BE2C (cell line): ENCODE measurements around the gene KRTAP3-1.
"Not testable (repeated sequence)": the region's sequence is repeated elsewhere in the genome, so short reads cannot be mapped to it uniquely, and the experiment has no call there.

Source experiments
- DNase-seq: peaks from one replicate; pipeline ENCODE4 v3.0.0-alpha.2; 2020
- H3K27me3 ChIP-seq: fragments of 250-450 bp; sonication (Bioruptor Pico); 2 replicates; pipeline ENCODE4 v1.5.1; 2020; ENCODE audit warnings: mild to moderate bottlenecking
- H3K36me3 ChIP-seq: fragments of 250-450 bp; sonication (Bioruptor Pico); 2 replicates; pipeline ENCODE4 v1.5.1; 2020; ENCODE audit warnings: mild to moderate bottlenecking
- H3K4me1 ChIP-seq: fragments of 250-450 bp; sonication (Bioruptor Pico); 2 replicates; pipeline ENCODE4 v1.5.1; 2020
- H3K4me3 ChIP-seq: 2 replicates; pipeline ENCODE4 v1.5.1; 2011; ENCODE audit warnings: low read depth, low read length
- H3K9me3 ChIP-seq: fragments of 250-450 bp; sonication (Bioruptor Pico); 2 replicates; pipeline ENCODE4 v1.5.1; 2020
- TF ChIP-seq, protein P1 (sequence below): IDR thresholded peaks from 2 replicates; pipeline ENCODE4 v1.5.1; 2012; ENCODE audit warnings: mild to moderate bottlenecking, low read depth, low read length

The KRTAP3-1 gene

DNA sequence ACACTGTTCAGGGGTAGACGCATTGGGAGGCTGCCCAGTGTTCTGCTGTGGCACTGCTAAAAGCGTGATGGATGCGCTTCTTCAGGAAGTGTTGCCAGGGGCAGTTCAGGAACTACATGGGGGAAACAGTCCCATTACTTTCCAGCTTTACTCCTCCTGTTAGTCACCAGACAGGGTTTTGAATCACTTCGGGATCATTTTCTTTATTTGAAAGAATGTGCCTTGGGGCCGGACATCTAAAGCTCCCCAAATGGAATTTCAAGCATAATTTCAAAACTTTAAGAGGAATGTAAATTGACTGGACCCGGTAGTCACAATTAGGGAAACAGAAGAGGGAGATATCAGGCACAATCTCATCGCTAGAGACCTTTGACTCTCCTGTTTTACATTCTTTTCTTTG lies 39.5 kb upstream of the KRTAP3-1 start:
- H3K36me3 ChIP-seq: no peaks in the 10 kb centered on the region

DNA sequence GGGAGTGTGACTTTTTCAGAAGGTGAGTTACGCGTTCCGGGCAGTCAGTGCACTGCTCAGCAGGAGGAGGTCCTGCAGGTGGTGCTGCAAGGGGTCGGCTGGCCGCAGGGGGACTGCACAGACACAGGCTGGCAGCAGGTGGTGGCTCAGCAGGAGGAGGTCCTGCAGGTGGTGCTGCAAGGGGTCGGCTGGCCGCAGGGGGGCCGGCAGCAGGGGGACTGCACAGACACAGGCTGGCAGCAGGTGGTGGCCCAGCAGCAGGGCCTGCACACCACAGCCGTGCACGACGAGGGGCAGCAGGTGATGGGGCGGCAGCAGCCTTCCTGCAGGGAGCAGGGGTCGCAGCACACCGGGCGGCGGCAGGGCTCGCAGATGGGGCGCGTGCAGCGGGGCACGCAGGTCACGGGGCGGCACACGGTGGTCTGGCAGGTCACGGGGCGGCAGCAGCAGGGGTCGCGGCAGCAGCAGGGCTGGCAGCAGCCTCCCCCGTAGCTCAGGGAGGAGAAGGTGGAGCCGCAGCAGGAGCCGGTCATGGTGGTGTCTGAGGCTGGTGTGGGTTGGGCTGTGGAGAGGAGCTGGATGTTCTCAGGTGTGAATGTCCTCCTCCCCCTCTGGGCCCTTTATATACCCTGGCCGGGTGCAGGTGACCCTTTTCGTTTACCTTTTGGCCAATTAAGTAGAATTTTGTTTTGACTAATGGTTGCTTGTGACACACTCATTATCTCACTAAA lies 38.0 kb upstream of the KRTAP3-1 start, which contains the start of gene KRTAP2-1:
KRTAP2-1 (minus strand) TSS at position 582 of the 731 bp plus-strand sequence; CDS start at position 533, 49 bp downstream.
- not testable (repeated sequence) for H3K9me3 ChIP-seq, H3K4me1 ChIP-seq, DNase-seq, H3K36me3 ChIP-seq, H3K4me3 ChIP-seq, H3K27me3 ChIP-seq

More for the DNA sequence above, 39.5 kb upstream of the KRTAP3-1 start:
- DNase-seq: no peak
- H3K4me1 ChIP-seq: no peaks in the 10 kb centered on the region
- no peaks in the 10 kb centered on the region for H3K27me3 ChIP-seq
- TF ChIP-seq, protein P1, sequence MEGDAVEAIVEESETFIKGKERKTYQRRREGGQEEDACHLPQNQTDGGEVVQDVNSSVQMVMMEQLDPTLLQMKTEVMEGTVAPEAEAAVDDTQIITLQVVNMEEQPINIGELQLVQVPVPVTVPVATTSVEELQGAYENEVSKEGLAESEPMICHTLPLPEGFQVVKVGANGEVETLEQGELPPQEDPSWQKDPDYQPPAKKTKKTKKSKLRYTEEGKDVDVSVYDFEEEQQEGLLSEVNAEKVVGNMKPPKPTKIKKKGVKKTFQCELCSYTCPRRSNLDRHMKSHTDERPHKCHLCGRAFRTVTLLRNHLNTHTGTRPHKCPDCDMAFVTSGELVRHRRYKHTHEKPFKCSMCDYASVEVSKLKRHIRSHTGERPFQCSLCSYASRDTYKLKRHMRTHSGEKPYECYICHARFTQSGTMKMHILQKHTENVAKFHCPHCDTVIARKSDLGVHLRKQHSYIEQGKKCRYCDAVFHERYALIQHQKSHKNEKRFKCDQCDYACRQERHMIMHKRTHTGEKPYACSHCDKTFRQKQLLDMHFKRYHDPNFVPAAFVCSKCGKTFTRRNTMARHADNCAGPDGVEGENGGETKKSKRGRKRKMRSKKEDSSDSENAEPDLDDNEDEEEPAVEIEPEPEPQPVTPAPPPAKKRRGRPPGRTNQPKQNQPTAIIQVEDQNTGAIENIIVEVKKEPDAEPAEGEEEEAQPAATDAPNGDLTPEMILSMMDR: no peak
- H3K4me3 ChIP-seq: no peak overlapping the region
- no peaks in the 10 kb centered on the region for H3K9me3 ChIP-seq

GRCh38 chr17:41042953-41043352 lies 34.0 kb upstream of the KRTAP3-1 start:
- Histone ChIP-seq H3K9me3 (no peaks in the 10 kb centered on the region), H3K27me3 (peaks cover 15% of the 10 kb centered on the region), H3K36me3 (no peaks in the 10 kb centered on the region), H3K4me3 (no peak overlapping the region), H3K4me1 (no peaks in the 10 kb centered on the region)
- DNase-seq: no peak
- TF ChIP-seq, protein P1: no peak

- H3K4me3 ChIP-seq, H3K36me3 ChIP-seq, H3K9me3 ChIP-seq, H3K4me1 ChIP-seq, DNase-seq: not testable (repeated sequence)
- H3K27me3 ChIP-seq: peaks cover 28% of the 10 kb centered on the region
Measured at GRCh38 chr17:41040783-41041571, 32.0 kb upstream of the KRTAP3-1 start, which contains the start of gene KRTAP1-1. Gene KRTAP1-1 (minus strand): TSS chr17:41041450. CDS start chr17:41041397, 53 bp downstream.

DNA sequence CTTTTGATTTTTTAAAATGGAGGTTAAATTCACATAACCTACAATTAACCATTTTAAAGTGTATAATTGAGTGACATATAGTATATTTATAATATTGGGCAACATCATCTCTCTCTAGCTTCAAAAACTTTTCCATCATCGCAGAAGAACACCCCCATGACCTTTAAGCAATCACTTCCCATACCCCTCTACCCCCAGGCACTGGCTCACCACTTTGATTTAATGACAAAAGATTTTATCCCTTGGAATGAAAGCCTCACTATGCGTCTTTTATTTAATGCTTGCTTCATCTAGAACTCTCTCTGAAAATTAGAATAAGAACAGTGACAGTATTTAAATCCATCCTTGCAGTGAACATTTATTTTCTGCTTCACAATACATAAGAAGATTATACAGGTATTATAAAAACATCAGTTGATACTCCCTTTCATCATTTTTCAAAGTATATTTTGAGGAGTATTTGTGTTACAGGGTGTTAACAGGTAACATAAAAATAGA lies 29.0 kb upstream of the KRTAP3-1 start:
- TF ChIP-seq, protein P1: no peak
- no peaks in the 10 kb centered on the region for H3K36me3 ChIP-seq

GRCh38 chr17:41034346-41034935 lies 25.5 kb upstream of the KRTAP3-1 start, which contains the start of gene KRTAP1-3:
Gene KRTAP1-3 (minus strand): TSS chr17:41034874. CDS start chr17:41034821, 53 bp downstream.
- H3K9me3 ChIP-seq, H3K4me1 ChIP-seq, H3K36me3 ChIP-seq, H3K4me3 ChIP-seq, DNase-seq: not testable (repeated sequence)
- peaks cover 66% of the 10 kb centered on the region for H3K27me3 ChIP-seq

More for the DNA sequence above, 29.0 kb upstream of the KRTAP3-1 start:
- Histone ChIP-seq H3K4me3 (no peak overlapping the region), H3K4me1 (no peaks in the 10 kb centered on the region), H3K27me3 (peaks cover 51% of the 10 kb centered on the region), H3K9me3 (no peaks in the 10 kb centered on the region)
- DNase-seq: no peak

GRCh38 chr17:41029633-41030245 lies 20.8 kb upstream of the KRTAP3-1 start, which contains the start of gene KRTAP1-4:
Gene KRTAP1-4 (minus strand): TSS chr17:41030195. CDS start chr17:41030078, 117 bp downstream.
- TF ChIP-seq, protein P1: no peak
- Histone ChIP-seq H3K27me3 (peaks cover 71% of the 10 kb centered on the region), H3K4me1 (no peaks in the 10 kb centered on the region), H3K9me3 (no peaks in the 10 kb centered on the region), H3K4me3 (no peak within 1 kb of the TSS), H3K36me3 (no peaks in the 10 kb centered on the region)
- no peak for DNase-seq
